Right lobe of liver (tissue), 6 donors: Measurements from ENCODE around the gene TRIO. TPM values are rescaled to one million over a fixed set of nuclear protein-coding genes. Genes with fewer than 3 reads are reported as not detected.

Source experiments
- ATAC-seq, 4 donors: fragments of 200-7000 bp; cut with Tn5 transposase; one replicate each; pipeline ENCODE4 v1.9.1; 2020; ENCODE audit warnings: mild to moderate bottlenecking in 4 of 4, moderate library complexity in 4 of 4
- DNase-seq, 3 donors: peaks; one replicate each; pipeline ENCODE4 v3.0.0-alpha.2; 2020
- H3K27ac ChIP-seq, 3 donors: fragments of 200-600 bp; one replicate each; pipeline ENCODE4 v1.8.0; 2022
- H3K27me3 ChIP-seq, 2 donors: fragments of 200-600 bp; one replicate each; pipeline ENCODE4 v1.8.0; 2022
- H3K36me3 ChIP-seq, 4 donors: fragments of 200-600 bp; sonication (generic) in 1 of 4; one replicate each; pipeline versions ENCODE4 v1.5.1 to v1.8.0; 2017 to 2022; ENCODE audit warnings: control low read depth in 1 of 4
- H3K4me1 ChIP-seq, 4 donors: fragments of 200-600 bp; sonication (generic) in 1 of 4; one replicate each; pipeline versions ENCODE4 v1.5.1 to v1.8.0; 2017 to 2022; ENCODE audit warnings: control low read depth in 1 of 4
- H3K4me3 ChIP-seq, 3 donors: fragments of 200-600 bp; one replicate each; pipeline ENCODE4 v1.8.0; 2022
- H3K9me3 ChIP-seq, 4 donors: fragments of 200-600 bp; sonication (generic) in 1 of 4; one replicate each; pipeline versions ENCODE4 v1.5.1 to v1.8.0; 2017 to 2022; ENCODE audit warnings: control low read depth in 1 of 4
- POLR2A ChIP-seq: fragments of 450-650 bp; IDR thresholded peaks from one replicate; pipeline ENCODE4 v1.6.1; 2017; ENCODE audit warnings: antibody characterized with exemption, mild to moderate bottlenecking
- WGBS: methylation state at CpG from one replicate; pipeline ENCODE4 v1.1.6; 2018; ENCODE audit warnings: low coverage, low lambda C conversion rate; ENCODE audit not compliant: insufficient coverage; ENCODE audit errors: missing lambda C conversion rate; 5-methylcytosine and 5-hydroxymethylcytosine counted together
- intact Hi-C, 2 donors: fragments of 100-400 bp; cut with DNase I; formaldehyde crosslinking; loops; one replicate each; pipeline versions ENCODE4 v1.11.2 to v1.14.1; 2022
- total RNA-seq, 6 experiments: library from RNA; depleted of rRNA in 2 of 6; stranded (reverse); fragments of >200 nt in 2 of 6; fragmentation: NEBNext Ultra II Directional in 3 of 6; extraction: Animal tissue kit (Norgen Biotek cat#: 25700) in 3 of 6; gene quantifications; one replicate each; pipeline versions ENCODE4 v1.1.0 to v1.2.4, GENCODE V29; 2016 to 2023
- TF ChIP-seq, protein P1 (sequence below), 4 donors: fragments of 200-600 bp in 3 of 4; fragments of 450-650 bp in 1 of 4; IDR thresholded peaks; one replicate each; pipeline versions ENCODE4 v1.5.1 to v1.8.0; 2016 to 2022; ENCODE audit warnings: antibody characterized with exemption in 4 of 4, mild to moderate bottlenecking in 2 of 4
- donor health status: DM: no; HTN: yes; CAD: no.
- donor health status: DM: no; HTN: no; CAD: no.
- donor health status: DM: no; HTN: no; CAD: no.
- donor health status: DM: no; HTN: yes; CAD: no.
- donor health status: DM: no; HTN: yes; CAD: no.

Gene TRIO
- total RNA-seq, 6 experiments from 2014 or later = 34.7 to 63.5 (median 50.2) TPM

DNA sequence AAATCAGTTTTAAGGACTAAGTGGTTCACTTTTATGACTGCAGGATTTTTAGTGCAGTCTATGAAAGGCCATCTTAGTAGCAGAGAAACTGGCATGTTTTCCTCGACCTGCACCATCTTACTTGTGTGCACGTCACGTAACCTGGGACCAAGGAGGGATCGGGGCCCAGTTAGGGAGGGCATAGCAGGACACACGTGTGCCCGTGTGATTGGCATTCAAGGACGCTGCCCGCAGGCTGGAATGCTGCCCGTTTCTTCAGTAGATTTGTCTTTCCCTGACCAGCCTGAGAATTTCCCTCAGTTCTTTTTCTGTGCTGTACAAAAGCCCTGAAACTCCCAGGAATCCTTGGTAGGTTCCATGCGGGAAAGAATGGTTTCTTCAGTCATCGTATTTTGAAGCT lies 196.3 kb downstream of the TRIO start:
- no peak for TF ChIP-seq POLR2A
- TF ChIP-seq, protein P1, sequence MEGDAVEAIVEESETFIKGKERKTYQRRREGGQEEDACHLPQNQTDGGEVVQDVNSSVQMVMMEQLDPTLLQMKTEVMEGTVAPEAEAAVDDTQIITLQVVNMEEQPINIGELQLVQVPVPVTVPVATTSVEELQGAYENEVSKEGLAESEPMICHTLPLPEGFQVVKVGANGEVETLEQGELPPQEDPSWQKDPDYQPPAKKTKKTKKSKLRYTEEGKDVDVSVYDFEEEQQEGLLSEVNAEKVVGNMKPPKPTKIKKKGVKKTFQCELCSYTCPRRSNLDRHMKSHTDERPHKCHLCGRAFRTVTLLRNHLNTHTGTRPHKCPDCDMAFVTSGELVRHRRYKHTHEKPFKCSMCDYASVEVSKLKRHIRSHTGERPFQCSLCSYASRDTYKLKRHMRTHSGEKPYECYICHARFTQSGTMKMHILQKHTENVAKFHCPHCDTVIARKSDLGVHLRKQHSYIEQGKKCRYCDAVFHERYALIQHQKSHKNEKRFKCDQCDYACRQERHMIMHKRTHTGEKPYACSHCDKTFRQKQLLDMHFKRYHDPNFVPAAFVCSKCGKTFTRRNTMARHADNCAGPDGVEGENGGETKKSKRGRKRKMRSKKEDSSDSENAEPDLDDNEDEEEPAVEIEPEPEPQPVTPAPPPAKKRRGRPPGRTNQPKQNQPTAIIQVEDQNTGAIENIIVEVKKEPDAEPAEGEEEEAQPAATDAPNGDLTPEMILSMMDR (IDR thresholded peaks at IDR 0.05) = no peak

DNA sequence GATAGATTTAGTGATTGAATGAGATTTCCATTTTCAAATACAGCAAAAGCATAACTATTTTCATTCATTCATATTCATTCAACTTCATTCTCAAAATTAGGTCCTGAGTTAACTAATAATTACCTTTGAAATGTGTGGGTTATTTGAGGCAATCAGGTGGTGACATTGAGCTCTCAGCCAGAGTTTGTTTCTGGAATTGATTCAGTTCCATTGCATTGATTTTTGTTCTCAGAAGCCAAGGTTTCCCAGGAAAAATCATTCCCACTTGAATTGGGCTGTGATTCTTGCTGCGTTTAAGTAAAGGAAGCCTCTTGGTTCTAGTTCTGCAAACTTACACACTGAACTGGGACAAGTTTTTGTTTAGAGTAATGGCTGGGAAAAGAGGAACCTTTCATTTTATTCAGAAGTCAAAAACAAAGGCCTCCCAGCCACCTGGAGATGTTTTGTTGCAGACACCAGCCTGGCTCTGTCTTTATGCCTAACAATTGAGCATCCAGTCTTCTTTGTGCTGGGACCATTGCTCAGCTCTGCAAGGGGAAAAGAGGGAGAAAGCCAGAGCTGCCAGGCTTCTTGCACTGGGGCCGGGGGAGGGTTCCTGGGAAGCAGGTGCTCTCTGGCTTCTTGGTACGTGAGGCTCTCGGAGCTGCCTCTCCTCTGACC lies 198.6 kb downstream of the TRIO start:
- 65% methylated on average over 4 of the region's 4 CpGs for WGBS
- Histone ChIP-seq H3K4me3 (no peak overlapping the region), H3K27me3 (no peaks in the 10 kb centered on the region), H3K4me1 (peaks cover 0 to 19% (median 8%) of the 10 kb centered on the region in 4 donors), H3K36me3 (peaks cover 0 to 26% (median 6%) of the 10 kb centered on the region in 4 donors), H3K27ac (no peak overlapping the region), H3K9me3 (no peaks in the 10 kb centered on the region)
- intact Hi-C loops = no loop called here
- ATAC-seq (peak; percentile 56 to 71 (median 62)), DNase-seq (no peak)
- TF ChIP-seq, protein P1 (IDR thresholded peaks at IDR 0.05) = no peak
- no peak for TF ChIP-seq POLR2A

More for the DNA sequence above, 196.3 kb downstream of the TRIO start:
- Histone ChIP-seq H3K9me3 (no peaks in the 10 kb centered on the region), H3K4me3 (no peak overlapping the region), H3K36me3 (peaks cover 0 to 37% (median 6%) of the 10 kb centered on the region in 4 donors), H3K27me3 (no peaks in the 10 kb centered on the region), H3K4me1 (peaks cover 0 to 19% (median 8%) of the 10 kb centered on the region in 4 donors), H3K27ac (no peak overlapping the region)
- 81% methylated on average over 10 of the region's 11 CpGs for WGBS
- ATAC-seq = no peak
- intact Hi-C loops = no loop called here
- DNase-seq = no peak

DNA sequence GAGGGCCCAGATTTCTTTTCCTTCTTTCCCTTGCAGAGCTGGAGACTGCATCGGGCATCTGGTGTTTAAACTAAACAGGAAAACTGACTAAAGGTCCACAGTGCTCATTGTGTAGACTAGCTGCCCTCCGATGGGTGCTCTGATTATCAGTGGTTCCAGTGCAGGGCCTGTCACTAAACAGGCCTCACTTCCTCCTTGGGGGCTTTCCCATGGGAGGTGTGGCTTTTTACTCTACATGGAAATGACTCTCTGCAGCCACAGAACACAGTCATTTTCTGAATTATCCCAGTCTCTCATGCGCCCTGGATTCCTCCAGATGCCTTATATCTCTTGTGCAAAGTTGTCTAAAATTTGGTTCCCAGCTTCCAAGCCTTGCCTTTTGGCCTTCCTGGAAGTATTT lies 199.2 kb downstream of the TRIO start:
- peak; percentile 50 to 76 (median 64) for ATAC-seq

DNA sequence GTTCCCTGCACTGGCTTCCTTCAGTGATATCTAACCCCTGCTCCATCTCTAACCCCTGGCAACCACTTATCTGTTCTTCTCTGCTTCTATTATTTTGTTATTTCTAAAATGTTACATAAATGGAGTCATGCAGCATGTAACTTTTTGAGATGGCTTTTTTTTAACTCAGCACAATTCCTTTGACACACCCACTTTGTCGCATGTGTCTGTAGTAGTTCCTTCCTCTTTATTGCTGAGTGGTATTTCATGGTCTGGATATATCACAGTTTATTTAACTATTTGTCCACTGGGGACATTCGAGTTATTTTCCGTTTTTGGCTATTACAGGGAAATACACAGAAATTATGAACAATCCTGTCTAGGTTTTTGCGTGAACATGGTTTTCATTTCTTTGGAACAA lies 200.2 kb downstream of the TRIO start:
- no peak for TF ChIP-seq POLR2A
- peaks cover 0 to 9% (median 4%) of the 10 kb centered on the region in 4 donors for H3K36me3 ChIP-seq
- DNase-seq (no peak), ATAC-seq (peak in 1 of 4 donors; percentile 35)
- WGBS = 79% methylated on average over 4 of the region's 4 CpGs
- intact Hi-C loops = no loop called here
- H3K4me3 ChIP-seq = no peak overlapping the region
- no peak overlapping the region for H3K27ac ChIP-seq
- H3K9me3 ChIP-seq = no peaks in the 10 kb centered on the region
- H3K4me1 ChIP-seq = peaks cover 0 to 19% (median 8%) of the 10 kb centered on the region in 4 donors
- H3K27me3 ChIP-seq = no peaks in the 10 kb centered on the region

More for the DNA sequence above, 199.2 kb downstream of the TRIO start:
- no peak for DNase-seq
- Histone ChIP-seq H3K4me3 (no peak overlapping the region), H3K9me3 (no peaks in the 10 kb centered on the region), H3K27ac (no peak overlapping the region), H3K27me3 (no peaks in the 10 kb centered on the region), H3K36me3 (peaks cover 0 to 19% (median 4%) of the 10 kb centered on the region in 4 donors), H3K4me1 (peaks cover 0 to 19% (median 8%) of the 10 kb centered on the region in 4 donors)
- intact Hi-C loops = no loop called here
- 30% methylated on average over 3 of the region's 3 CpGs for WGBS
- TF ChIP-seq, protein P1 (IDR thresholded peaks at IDR 0.05) = no peak
- no peak for TF ChIP-seq POLR2A

DNA sequence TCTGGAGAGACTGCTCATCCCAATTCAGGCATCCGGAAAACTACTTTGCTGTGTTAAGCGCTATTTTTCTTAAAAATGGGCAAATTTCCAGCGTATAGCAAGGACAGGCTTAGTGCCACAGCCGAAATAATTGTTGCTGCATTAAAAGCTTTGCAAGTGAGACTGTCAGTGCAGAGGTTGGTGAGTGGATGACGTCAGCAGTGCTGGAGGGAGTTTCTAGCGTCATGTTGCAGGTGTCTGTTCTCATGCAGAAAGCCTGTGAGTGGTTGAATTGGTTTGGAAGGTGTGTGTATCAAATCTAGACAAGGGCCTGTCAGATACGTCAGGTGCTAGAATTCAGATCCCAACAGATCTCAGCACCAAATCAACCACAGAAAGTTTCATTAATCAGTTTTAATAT lies 204.4 kb downstream of the TRIO start:
- intact Hi-C loops = no loop called here
- ATAC-seq = no peak

More for the DNA sequence above, 204.4 kb downstream of the TRIO start:
- H3K27ac ChIP-seq = no peak overlapping the region
- H3K4me1 ChIP-seq = no peaks in the 10 kb centered on the region
- WGBS = 87% methylated on average over 7 of the region's 7 CpGs
- H3K27me3 ChIP-seq = no peaks in the 10 kb centered on the region
- DNase-seq = no peak
- TF ChIP-seq POLR2A = no peak
- TF ChIP-seq, protein P1 (IDR thresholded peaks at IDR 0.05) = no peak
- no peaks in the 10 kb centered on the region for H3K9me3 ChIP-seq
- no peak overlapping the region for H3K4me3 ChIP-seq
- peaks cover 0 to 7% (median 3%) of the 10 kb centered on the region in 4 donors for H3K36me3 ChIP-seq
